NCI-H2227 (cell line): ENCODE data around the gene PAX8.
"Not testable (repeated sequence)": the region's sequence is repeated elsewhere in the genome, so short reads cannot be mapped to it uniquely, and the experiment has no call there.

Experiments used
- DNase-seq: peaks from one replicate; lab custom pipeline; 2025; ENCODE audit not compliant: unreplicated experiment; lab: John Stamatoyannopoulos, UW

Gene PAX8

DNA sequence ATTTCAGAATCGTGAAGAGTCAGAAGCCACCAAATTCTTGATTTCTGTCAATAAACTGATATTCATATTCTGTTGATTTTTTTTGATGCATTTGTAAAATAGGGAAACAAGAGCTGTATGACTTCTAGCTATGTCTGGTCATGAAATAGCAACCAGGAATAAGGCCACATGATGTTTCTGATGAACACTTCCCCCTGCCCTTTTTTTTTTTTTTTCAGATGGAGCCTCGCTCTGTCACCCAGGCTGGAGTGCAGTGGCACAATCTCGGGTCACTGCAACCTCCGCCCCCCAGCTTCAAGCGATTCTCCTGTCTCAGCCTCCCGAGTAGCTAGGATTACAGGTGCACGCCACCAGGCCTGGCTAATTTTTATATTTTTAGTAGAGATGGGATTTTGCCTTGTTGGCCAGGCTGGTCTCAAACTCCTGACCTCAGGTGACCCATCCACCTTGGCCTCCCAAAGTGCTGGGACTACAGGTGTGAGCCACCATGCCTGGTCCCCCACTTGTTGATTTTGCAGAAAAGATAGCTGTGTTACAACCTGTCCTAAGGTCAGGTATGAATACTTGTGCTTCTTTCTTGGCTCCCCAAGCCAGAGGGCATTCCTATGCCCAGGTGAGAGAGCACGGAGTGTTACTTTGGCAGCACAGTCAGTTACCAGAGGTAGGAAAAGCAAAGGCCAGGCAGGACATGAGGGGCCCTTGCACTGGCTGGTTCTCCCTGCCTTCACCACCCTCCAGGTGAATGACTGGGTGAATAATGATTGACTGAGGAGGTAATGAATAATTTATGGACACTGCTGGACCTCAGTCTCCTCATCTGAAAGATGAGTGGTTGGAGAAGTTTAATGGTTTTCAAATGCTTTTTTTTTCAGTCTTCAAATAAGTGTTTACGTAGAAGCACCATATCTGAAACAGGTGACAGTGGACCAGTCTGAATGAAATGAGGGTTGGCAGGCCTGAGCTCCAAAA is 39.6 kb downstream of the PAX8 start:
- DNase-seq = no peak

DNA sequence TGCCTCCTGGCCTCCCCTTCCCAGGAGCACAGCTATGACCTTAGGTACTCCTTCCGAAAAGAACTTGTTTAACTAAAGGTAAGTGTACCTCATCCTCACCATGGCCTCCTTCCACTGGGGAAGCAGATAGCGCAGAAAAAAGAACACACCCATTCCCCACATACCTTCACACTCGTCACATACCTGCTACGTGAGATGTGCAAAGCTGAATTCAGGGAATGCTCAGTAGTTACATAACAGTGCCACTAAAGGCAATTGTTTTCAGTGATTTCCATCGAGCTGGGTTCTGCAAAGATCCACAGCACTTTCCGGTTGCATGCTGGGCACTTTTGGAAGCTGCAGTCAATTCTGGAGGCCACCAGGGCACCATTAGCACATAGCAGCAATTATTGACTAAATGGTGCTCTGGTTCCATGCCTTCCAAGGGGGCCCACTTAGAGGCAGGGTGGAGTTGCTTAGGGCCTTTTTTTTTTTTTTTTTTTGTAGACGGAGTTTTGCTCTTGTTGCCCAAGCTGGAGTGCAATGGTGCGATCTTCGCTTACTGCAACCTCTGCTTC is 41.0 kb downstream of the PAX8 start:
- DNase-seq = peak; percentile 28

DNA sequence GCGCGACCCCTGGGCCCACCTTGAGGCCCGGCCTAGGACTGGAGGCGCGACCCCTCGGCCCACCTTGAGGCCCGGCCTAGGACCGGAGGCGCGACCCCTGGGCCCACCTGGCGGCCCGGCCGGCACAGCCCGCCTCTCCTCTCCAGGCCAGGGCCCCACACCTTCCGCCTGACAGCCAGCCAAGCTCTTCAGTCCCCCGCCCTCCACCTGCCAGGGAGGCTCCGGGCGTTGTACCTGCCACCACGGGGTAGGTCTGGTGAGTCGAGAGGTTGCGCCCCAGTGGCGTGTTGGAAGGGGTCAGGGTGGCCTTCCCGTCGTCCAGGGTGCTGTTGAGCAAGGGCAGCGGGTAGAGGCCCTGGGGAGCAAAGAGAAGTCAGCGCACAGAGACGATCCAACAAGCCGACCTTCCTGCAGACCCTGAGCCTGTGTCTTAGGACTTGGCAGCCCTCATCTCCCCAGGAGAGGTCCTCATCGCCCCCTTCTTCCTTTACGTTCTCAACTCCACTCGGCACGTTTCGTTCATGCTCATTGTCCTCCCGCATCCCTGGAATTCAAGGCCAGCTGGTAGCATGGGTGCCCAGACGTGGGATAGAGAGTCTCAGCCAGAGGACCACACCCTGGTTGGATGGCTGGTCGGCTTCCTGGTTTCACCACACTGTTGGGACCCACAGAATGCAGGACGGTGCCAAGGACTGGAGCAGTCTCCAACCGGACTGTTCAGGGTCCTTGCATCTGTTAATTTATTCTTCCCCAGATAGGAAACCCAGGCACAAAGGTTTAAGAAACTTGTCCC is 42.2 kb downstream of the PAX8 start:
- no peak for DNase-seq

DNA sequence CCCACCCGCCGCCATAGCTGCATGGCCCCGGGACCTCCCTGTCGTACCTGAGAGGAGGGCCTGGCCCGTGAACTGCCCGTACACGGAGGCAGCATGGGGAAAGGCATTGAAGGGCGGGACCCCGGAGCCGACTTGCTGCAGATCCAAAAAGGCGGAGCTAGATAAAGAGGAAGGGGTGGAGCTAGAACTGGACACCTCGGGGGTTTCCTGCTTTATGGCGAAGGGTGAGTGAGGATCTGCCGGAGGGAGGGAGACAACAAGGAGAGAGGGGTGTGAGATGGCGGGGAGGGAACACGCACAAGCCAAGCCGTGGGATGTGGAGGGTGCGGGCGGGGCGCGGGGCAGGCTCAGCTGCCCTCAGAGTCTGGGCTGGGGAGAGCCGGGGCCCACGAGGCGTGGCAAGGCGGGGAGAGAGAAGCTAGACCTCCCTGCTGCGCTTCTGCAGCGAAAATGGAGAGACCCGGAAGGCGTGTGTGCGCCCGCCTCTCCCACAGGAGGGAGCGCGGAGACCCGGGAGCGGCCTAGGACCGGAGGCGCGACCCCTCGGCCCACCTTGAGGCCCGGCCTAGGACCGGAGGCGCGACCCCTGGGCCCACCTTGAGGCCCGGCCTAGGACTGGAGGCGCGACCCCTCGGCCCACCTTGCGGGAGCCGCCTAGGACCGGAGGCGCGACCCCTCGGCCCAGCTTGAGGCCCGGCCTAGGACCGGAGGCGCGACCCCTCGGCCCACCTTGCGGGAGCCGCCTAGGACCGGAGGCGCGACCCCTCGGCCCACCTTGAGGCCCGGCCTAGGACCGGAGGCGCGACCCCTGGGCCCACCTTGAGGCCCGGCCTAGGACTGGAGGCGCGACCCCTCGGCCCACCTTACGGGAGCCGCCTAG is 43.1 kb downstream of the PAX8 start:
- DNase-seq = not testable (repeated sequence)

DNA sequence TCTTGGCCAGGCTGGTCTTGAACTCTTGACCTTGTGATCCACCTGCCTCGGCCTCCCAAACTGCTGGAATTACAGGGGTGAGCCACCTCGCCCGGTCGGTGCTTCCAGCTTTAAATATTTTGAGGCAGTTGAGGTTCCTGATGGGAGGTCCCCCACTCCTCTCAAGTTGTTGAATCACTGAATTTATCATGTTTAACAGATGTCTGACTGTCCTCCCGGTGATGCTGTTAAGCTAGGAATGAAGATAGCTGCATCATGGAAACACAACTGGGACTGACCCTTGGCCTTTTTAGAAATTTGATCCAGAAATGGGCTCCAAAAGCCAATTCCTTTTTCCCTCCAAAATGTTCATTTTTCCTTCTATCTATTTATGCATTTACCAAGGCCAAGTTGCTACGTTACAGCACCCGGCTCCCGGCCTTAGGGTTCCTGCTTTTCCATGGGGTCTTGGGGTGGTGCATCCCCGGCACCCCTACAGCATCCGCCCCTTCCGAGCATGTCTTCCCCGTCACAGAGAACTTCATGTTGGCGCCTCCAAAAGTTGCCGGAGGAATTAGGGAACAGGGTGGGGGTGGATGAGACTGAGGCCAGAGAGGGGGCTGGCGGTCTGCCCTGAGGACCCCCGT is 43.9 kb downstream of the PAX8 start:
- no peak for DNase-seq

DNA sequence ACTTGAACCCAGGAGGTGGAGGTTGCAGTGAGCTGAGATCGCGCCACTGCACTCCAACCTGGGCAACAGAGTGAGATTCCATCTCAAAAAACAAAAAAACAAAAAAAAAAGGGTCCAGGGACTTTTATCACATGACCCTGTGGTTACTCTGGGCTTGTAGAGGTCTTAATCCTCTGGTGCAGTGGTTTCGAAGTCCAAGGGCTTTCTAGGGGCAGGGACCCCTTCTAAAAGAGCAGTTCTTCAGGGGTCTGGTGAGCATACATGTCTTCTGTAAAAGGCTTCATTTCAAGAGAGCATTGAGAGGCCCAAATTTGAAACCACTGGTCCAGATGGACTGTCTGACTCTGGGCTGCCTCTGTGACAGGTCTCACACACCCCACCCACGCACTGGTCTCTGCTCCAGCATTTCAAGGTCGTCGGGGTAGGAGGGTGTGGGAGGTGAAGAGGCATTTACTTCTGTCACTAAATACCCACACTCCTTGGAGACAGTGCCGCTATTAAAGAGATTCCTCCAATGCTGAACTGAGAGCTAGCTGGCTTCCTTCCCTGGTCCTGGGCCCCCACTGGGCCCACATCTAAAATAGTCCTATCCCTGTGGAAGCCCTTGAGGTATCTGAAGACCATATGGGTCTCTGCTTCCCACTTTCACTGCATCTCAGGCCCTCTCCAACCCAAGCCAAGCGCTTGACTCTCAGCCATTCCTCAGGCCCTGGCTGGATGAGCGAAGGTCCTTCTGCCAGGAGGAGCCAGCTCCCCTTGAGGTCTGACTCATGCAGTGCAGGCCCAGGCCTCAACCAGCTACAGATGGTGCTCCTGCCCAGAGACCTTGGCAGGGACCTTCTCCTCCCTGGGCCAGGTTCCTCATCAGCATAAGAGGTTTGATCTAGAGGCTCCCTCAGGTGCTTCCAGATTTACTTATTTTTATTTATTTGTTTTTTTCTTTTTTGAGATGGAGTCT is 44.8 kb downstream of the PAX8 start:
- DNase-seq = no peak

DNA sequence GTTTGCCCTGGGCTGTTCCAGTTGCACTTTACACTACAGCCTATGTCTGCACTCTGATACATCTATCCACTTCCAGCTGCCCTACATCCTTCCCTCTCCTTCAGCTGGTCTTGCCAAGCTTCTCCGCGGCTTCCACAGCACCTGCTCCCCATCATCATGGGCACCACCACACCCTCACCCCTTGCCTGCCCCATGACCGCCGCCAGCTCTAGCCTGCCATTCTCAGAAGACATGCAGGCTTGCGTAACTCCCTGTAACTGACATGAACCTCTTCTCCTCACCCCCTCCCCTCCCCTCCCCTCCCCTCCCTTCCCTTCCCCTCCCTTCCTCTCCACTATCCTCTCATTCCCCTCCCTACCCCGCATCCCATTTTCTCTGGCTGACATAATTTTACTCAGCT is 46.0 kb downstream of the PAX8 start:
- no peak for DNase-seq

DNA sequence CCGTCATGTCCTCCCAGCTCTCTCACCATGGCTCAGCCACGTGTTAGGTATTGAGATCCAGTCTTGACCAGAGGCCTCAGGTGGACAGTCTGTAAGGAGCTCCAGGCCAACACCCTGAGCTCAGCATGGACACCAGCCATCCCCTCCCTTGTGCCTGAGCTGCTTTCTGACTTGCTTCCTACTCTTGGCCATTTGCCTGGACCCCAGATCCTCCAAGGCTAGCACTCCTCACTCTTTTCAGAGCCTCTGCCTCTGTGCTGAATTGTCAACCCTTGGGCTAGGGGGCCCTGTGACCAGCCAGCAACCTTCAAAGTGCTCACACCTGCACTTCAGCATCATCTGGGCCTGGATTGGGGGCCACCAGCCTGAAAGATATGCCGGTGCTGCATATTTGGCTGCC is 46.6 kb downstream of the PAX8 start:
- DNase-seq = no peak

DNA sequence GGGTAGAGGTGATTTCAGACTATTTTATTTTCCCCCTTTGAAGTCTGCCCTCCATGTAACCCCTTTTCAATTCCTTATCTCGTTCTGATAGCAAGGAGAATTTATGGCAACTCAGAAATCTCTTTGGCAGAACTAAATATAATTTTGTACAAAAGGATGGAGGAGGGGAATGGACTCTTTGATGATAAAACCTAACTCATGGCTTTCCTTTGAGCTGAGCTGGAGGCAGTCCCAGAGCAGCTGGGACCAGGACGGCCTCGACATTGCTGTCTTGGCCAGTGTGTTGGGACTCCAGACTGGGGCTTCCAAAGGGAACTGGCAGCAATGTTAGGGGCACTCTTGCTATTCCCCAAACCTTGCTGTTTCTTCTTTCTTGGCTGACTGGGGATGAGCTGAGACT is 47.7 kb downstream of the PAX8 start:
- DNase-seq = no peak

DNA sequence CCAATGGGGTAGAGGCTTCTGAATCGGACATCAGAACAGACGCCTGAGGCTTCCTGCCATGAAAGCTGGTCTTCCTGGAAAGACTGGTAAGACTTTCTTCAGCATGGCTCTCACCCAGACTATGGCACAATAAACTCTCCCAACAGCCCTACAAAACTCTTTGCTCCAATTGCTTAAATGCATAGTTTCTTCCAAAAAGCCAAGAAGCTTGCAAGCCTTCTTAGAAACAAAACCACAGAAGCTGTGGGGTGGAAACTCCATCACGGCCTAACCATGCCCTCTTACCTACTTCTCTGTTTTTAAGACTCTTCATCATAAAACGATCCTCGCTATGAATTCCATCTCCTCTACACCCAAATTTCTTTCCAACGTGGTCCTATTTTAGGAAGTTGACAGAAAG is 48.2 kb downstream of the PAX8 start:
- DNase-seq = no peak

DNA sequence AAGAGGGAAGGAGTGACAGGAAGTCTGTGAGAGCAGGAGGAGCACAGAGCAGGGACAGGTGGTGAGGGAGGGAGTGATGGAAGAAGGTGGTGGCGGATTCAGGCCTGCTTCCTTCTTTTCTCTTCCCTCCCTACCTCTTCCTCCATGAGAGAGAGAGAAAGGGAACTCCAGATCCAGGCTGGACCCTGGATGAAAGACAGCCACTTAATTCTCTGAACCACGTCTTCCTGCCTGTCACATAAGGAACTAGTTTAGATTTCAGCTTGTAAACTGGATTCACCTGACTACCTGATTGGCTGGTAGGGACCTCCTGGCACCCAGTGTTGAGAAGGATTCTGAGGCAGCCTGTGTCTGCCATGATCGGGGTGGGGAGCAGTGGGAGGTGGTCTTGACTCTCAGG is 48.9 kb downstream of the PAX8 start:
- no peak for DNase-seq

DNA sequence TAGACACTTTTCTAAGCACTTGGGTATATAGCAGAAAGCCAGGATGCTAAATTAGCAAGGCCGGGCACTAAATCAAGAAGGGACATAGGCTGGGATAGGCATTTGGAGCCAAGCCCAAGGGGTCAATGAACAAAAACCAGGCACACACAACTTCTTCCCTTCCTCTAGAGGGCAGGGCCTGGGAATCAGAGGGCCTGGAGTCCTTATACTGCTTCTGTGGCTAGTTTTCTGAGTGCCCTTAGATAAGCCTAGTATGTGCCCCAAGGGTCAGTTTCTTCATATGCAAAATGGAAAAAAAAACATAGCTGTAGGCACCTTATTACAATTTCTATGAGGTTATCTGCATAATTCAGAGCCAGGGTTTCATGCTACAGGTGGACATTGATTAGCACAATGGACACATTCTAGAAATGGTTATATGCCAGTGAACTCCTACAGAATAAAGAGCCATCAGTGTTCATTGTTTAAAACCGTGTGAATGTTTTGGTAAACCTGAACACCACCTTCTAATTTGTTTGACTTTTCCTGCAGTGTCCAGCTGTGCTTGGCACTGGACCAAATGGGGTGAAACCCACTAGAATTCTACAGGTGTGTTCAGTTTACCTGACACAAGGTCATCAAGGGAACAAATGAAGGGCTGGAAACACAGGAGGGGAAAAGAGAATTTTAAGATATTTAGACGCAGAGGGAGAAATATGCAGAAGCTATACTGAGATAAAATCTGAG is 49.6 kb downstream of the PAX8 start:
- DNase-seq = no peak

DNA sequence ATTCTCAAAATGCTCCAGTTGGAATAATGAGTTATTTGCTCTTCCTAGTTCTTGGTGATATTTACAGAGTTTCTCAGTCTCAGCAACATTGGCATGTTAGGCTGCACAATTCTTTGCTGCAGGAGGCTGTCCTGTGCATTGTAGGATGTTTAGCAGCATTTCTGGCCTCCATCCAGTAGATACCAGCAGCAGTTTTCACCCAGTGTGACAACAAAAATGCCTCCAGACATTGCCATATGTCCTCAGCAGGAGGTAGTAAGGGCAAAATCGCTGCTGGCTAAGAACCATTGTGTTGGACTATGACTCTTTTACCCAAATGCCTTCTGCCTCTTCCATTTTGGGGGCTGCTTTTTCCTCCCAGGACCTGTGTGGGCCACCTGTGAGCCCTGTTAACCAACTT is 50.4 kb downstream of the PAX8 start:
- no peak for DNase-seq

DNA sequence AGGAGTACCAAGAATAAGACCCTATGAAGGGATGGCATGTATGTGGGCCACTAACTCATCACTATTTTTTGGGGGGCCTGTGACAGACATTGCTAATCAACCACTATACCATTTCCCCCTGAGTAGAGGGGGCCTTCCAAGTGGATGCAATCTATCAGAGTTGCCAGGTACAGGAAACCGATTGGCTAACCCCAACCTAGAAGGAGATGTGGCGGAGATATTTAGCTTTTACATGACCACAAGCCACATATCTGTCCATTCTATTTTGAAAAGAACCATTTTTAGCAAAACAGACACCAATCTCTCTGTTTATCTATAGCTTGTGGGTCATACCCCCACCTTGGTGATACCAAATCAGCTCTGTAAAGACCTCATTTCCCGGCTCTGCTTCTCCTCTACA is 51.0 kb downstream of the PAX8 start:
- no peak for DNase-seq

DNA sequence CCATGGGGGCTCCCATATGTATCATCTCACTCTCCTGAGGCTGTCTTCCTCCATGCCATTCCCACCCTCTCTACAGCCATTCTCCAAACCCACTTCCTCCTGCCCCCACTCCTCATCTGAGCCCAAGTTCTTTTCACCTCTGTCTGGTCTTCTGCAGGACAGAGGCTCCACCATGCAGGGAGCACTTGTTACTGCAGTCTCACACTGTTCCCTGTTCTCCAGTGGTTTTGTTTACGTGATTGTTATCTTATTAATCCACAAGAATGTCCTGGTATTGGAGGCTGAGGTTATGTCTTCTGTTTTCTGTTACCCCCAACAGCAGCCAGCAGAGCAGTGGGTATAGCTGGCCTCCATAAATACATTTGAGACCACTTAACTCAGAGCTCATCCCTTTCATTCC is 51.4 kb downstream of the PAX8 start:
- DNase-seq = no peak

DNA sequence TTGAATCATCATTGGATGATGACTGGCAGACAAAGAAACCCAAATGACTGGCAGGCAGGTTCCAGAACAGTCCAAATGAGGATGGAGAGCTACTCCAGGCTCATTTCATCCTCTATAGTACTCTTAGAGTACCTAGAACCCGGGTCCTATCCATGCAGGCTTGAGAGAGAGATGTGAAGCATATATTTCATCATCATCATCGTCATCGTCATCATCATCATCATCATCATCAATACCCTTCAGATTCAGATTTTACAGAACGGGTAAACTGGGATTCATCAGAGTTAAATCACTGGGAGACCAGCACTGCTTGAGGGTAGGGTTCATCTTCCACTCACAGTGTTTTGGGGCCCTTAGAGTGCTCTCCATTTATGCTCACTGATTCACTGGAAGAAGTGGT is 52.3 kb downstream of the PAX8 start:
- no peak for DNase-seq

DNA sequence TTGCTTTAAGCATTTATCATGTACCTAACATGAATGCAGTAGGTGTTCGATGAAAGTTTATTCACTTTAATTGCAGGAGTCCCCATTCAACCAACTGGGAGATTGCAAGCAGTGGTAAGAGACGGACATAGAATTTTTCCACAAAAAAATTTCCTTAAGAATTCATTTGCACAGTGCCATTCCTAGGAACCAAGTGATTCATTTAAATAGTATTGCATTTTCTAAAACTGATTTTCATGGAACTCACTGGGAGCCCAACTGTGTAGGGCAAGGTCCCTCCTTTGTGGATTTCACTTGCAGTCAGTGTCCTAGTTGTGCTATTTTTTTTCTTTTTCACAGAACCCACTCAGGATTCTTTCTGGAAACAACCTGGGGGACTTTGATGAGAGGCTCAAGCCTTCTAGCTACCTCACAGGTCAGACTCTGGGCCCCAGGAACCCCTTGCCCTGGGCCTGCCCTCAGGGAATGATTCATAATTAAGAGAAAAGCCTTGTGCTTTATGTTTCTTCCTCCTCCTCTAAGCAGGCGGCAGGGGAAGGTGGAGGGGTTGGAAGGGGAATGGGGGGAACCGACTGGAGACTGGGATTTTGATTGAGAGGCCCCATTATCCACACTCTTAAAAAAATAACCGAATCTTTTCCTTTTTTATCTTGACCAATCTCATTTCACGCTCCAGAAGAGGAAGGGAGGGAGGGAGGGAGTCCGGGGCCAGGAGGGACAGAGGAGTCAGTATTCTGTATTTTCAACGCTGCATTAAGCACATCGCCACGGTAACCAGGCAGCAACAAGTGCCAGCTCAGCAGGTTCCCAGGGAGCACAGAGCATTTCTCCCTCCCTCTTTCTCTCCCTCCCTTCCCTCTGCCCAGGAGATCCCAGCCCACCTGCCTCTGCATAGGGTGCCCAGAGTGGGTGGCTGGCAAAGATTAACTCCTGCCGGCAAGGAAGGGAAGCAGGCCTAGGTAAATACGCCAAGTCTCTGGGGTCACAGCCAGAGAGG is 53.2 kb downstream of the PAX8 start:
- peak; percentile 69 for DNase-seq
